H1 (cell line): ENCODE measurements around the gene RNF128. TPM values are rescaled to one million over a fixed set of nuclear protein-coding genes. Genes with fewer than 3 reads are reported as not detected.

Source experiments
- CTCF ChIA-PET: fragments of 300-600 bp; sonication (Branson Sonifier 250); formaldehyde crosslinking; loops from one replicate; lab custom pipeline; 2021; ENCODE audit not compliant: partially characterized antibody; lab: Charles Lee
- POLR2A ChIA-PET: fragments of 300-600 bp; sonication (Branson Sonifier 250); formaldehyde crosslinking; loops from one replicate; lab custom pipeline; 2021; ENCODE audit warnings: inconsistent platforms; ENCODE audit not compliant: partially characterized antibody; lab: Charles Lee
- DNase-seq, 2 experiments: peaks; one replicate each; pipeline versions ENCODE4 v3.0.0 to v3.0.0-alpha.2; 2010 to 2022; ENCODE audit warnings: low spot score in 2 of 2, low read depth in 1 of 2, mixed read lengths in 1 of 2
- FAIRE-seq: peaks from 2 replicates; lab custom pipeline; 2011; peaks lifted over from hg19 to GRCh38; lab: Jason Lieb, UNC
- H2AFZ ChIP-seq: 2 replicates; pipeline ENCODE4 v1.8.1; 2012; ENCODE audit warnings: low read length, inconsistent platforms
- H2AK5ac ChIP-seq: 2 replicates; pipeline ENCODE4 v1.6.1; 2013; ENCODE audit warnings: low read depth, low read length
- H2BK120ac ChIP-seq: replicated peaks from 2 replicates; pipeline ENCODE3; 2013; ENCODE audit warnings: low read depth, low read length, inconsistent platforms
- H2BK12ac ChIP-seq: 2 replicates; pipeline ENCODE4 v1.6.1; 2013; ENCODE audit warnings: low read depth, low read length
- H2BK15ac ChIP-seq: 2 replicates; pipeline ENCODE4 v1.6.1; 2013; ENCODE audit warnings: low read length
- H2BK20ac ChIP-seq: 2 replicates; pipeline ENCODE4 v1.6.1; 2013; ENCODE audit warnings: low read length
- H2BK5ac ChIP-seq: 2 replicates; pipeline ENCODE4 v1.6.1; 2013; ENCODE audit warnings: low read depth, low read length
- H3K14ac ChIP-seq: 2 replicates; pipeline ENCODE4 v1.6.1; 2013; ENCODE audit warnings: inconsistent platforms; ENCODE audit not compliant: insufficient read length
- H3K18ac ChIP-seq: 2 replicates; pipeline ENCODE4 v1.6.1; 2013; ENCODE audit warnings: low read length; ENCODE audit errors: extremely low read depth
- H3K23ac ChIP-seq: 2 replicates; pipeline ENCODE4 v1.6.1; 2013; ENCODE audit warnings: inconsistent platforms; ENCODE audit not compliant: insufficient read length
- H3K23me2 ChIP-seq: 2 replicates; pipeline ENCODE4 v1.6.1; 2013; ENCODE audit warnings: low read depth, low read length
- H3K27ac ChIP-seq: 2 replicates; pipeline ENCODE4 v1.6.1; 2011; ENCODE audit warnings: low read depth, low read length, inconsistent platforms
- H3K27me3 ChIP-seq, 4 experiments: replicated peaks in 1 of 4; 1 replicate in 1 of 4; 2 replicates in 3 of 4; pipeline versions ENCODE4 v1.6.1 to v1.8.1; 2011 to 2013; ENCODE audit warnings: low read length in 3 of 4, mild to moderate bottlenecking in 3 of 4, inconsistent platforms in 2 of 4, mixed read lengths in 2 of 4, moderate library complexity in 1 of 4; ENCODE audit not compliant: control insufficient read depth in 3 of 4, insufficient read depth in 3 of 4; ENCODE audit errors: extremely low read depth in 1 of 4
- H3K36me3 ChIP-seq, 4 experiments: 2 replicates each; pipeline versions ENCODE4 v1.6.1 to v1.8.1; 2011 to 2013; ENCODE audit warnings: mild to moderate bottlenecking in 4 of 4, low read length in 3 of 4, moderate library complexity in 2 of 4, control low read depth in 1 of 4, inconsistent platforms in 1 of 4; ENCODE audit not compliant: insufficient read depth in 4 of 4, control insufficient read depth in 2 of 4
- H3K4ac ChIP-seq: replicated peaks from 2 replicates; pipeline ENCODE3; 2013; ENCODE audit warnings: low read length, low read depth, mixed read lengths, inconsistent platforms; ENCODE audit not compliant: insufficient read length
- H3K4me1 ChIP-seq, 4 experiments: replicated peaks in 1 of 4; 1 replicate in 1 of 4; 2 replicates in 3 of 4; pipeline versions ENCODE4 v1.6.1 to v1.8.1; 2011 to 2013; ENCODE audit warnings: low read length in 3 of 4, inconsistent platforms in 2 of 4, mixed read lengths in 1 of 4; ENCODE audit not compliant: insufficient read depth in 4 of 4, control insufficient read depth in 3 of 4
- H3K4me2 ChIP-seq, 2 experiments: 2 replicates each; pipeline versions ENCODE4 v1.6.1 to v1.8.1; 2011 to 2013; ENCODE audit warnings: low read depth in 2 of 2, low read length in 2 of 2, control low read depth in 1 of 2, inconsistent platforms in 1 of 2, mild to moderate bottlenecking in 1 of 2; ENCODE audit not compliant: insufficient read depth in 1 of 2
- H3K4me3 ChIP-seq, 4 experiments: fragments of 200-600, 300-600 bp in 1 of 4; sonication (generic), shearing (Covaris generic), sonication (Bioruptor Twin) in 1 of 4; 2 replicates each; pipeline versions ENCODE4 v1.5.1 to v1.8.1; 2011 to 2016; ENCODE audit warnings: low read length in 4 of 4, low read depth in 3 of 4, control low read depth in 2 of 4, inconsistent platforms in 2 of 4, mild to moderate bottlenecking in 2 of 4, mixed read lengths in 1 of 4, moderate library complexity in 1 of 4; ENCODE audit not compliant: insufficient read depth in 2 of 4; ENCODE audit errors: extremely low read depth in 1 of 4
- H3K56ac ChIP-seq: replicated peaks from 2 replicates; pipeline ENCODE3; 2013; ENCODE audit warnings: low read depth, mild to moderate bottlenecking, mixed read lengths, low read length, inconsistent platforms; ENCODE audit not compliant: insufficient read length
- H3K79me1 ChIP-seq: 2 replicates; pipeline ENCODE4 v1.6.1; 2013; ENCODE audit warnings: low read depth, low read length, control low read depth
- H3K79me2 ChIP-seq, 2 experiments: 2 replicates each; pipeline versions ENCODE4 v1.6.1 to v1.8.1; 2012 to 2013; ENCODE audit warnings: low read length in 2 of 2, mild to moderate bottlenecking in 2 of 2, inconsistent platforms in 1 of 2; ENCODE audit not compliant: insufficient read depth in 2 of 2, control insufficient read depth in 1 of 2
- H3K9ac ChIP-seq, 4 experiments: replicated peaks in 1 of 4; 1 replicate in 1 of 4; 2 replicates in 3 of 4; pipeline versions ENCODE4 v1.6.1 to v1.8.1; 2011 to 2013; ENCODE audit warnings: low read depth in 3 of 4, low read length in 3 of 4, control low read depth in 2 of 4, mild to moderate bottlenecking in 2 of 4, moderate library complexity in 2 of 4, inconsistent platforms in 1 of 4; ENCODE audit errors: extremely low read depth in 1 of 4
- H3K9me3 ChIP-seq, 2 experiments: 2 replicates each; pipeline versions ENCODE4 v1.6.1 to v1.8.1; 2012 to 2013; ENCODE audit warnings: mild to moderate bottlenecking in 2 of 2, moderate library complexity in 2 of 2, control low read depth in 1 of 2, inconsistent platforms in 1 of 2, low read depth in 1 of 2, low read length in 1 of 2, mixed read lengths in 1 of 2; ENCODE audit not compliant: insufficient read depth in 2 of 2
- H4K20me1 ChIP-seq, 2 experiments: replicated peaks in 1 of 2; 2 replicates each; pipeline versions ENCODE3 to v1.8.1; 2011 to 2013; ENCODE audit warnings: inconsistent platforms in 2 of 2, low read length in 2 of 2, mild to moderate bottlenecking in 1 of 2; ENCODE audit not compliant: insufficient read depth in 2 of 2, control insufficient read depth in 1 of 2
- H4K5ac ChIP-seq: 2 replicates; pipeline ENCODE4 v1.6.1; 2013; ENCODE audit warnings: low read length, low read depth, mixed read lengths, inconsistent platforms; ENCODE audit not compliant: insufficient read length
- H4K8ac ChIP-seq: 2 replicates; pipeline ENCODE4 v1.8.0; 2013; ENCODE audit warnings: mild to moderate bottlenecking, moderate library complexity, low read length, inconsistent platforms; ENCODE audit not compliant: insufficient read depth; ENCODE audit errors: extremely low read depth
- H4K91ac ChIP-seq: replicated peaks from 2 replicates; pipeline ENCODE3; 2013; ENCODE audit warnings: low read length, mixed read lengths, inconsistent platforms; ENCODE audit not compliant: insufficient read length
- KDM1A ChIP-seq: fragments of 200-600, 300-600 bp; sonication (generic); IDR thresholded peaks from 2 replicates; pipeline ENCODE4 v1.7.1; 2016; ENCODE audit warnings: mild to moderate bottlenecking, low read length, borderline replicate concordance
- TBP ChIP-seq: IDR thresholded peaks from 2 replicates; pipeline ENCODE4 v1.6.1; 2011; ENCODE audit warnings: low read depth, low read length, improper control_type of control experiment
- WGBS, 2 experiments: shearing (Covaris generic) in 1 of 2; methylation state at CpG; one replicate each; pipeline versions ENCODE4 v1.1.6 to v1.1.7; 2013 to 2015; ENCODE audit warnings: low lambda C conversion rate in 2 of 2, mixed read lengths in 2 of 2, inconsistent platforms in 1 of 2, low coverage in 1 of 2, missing lambda C conversion rate in 1 of 2; ENCODE audit not compliant: insufficient replicate concordance in 2 of 2, insufficient coverage in 1 of 2, insufficient read length in 1 of 2; ENCODE audit errors: extremely low coverage in 1 of 2, missing lambda C conversion rate in 1 of 2; 5-methylcytosine and 5-hydroxymethylcytosine counted together
- polyA plus RNA-seq, 7 experiments: library from polyadenylated mRNA; depleted of rRNA in 3 of 7; stranded (reverse) in 5 of 7; unstranded in 2 of 7; fragments of >200 nt in 5 of 7; fragments of 200-250 nt in 2 of 7; gene quantifications; 1 replicate in 5 of 7; 2 replicates in 1 of 7; 4 replicates in 1 of 7; pipeline versions ENCODE4 v1.2.1 to v1.2.3, GENCODE V29; 2011 to 2013; ENCODE audit warnings: missing spikeins in 2 of 7, mixed read lengths in 2 of 7
- total RNA-seq: library from RNA; stranded (reverse); fragmentation: NEBNext Ultra II Directional; extraction: Animal tissue kit (Norgen Biotek cat#: 25700); gene quantifications from 2 replicates; pipeline ENCODE4 v1.2.1, GENCODE V29; 2021

RNF128 gene
- total and polyA plus RNA-seq, 2 of the 8 experiments (the other 6 are each of a cell fraction or from before 2014, with no cell fraction given) = 0.74 to 2.0 TPM

DNA sequence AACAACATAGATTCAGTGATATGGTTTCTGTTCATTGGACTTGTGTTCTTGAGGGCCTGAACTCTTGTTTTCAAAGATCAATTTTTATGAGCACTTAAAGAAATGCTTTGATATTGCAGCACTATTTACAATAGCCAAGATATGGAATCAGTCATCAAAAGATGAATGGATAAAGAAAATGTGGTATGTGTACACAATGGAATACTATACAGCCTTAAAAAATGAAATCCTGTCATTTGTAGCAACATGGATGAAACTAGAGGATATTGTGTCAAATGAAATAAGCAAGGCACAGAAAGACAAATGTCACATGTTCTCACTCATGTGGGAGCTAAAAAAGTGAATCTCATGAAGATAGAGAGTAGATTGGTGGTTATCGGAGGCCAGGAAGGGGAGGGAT is 21.9 kb downstream of the RNF128 start:
- Histone ChIP-seq H3K27ac (no peak overlapping the region), H3K18ac (no peak overlapping the region), H3K4me3 (no peak overlapping the region), H3K9me3 (0 out of 4 replicates have a peak, but pooled peaks cover 0 to 3% of the 10 kb centered on the region in 2 experiments), H3K56ac (no peak overlapping the region), H2BK5ac (no peak overlapping the region), H2AFZ (no peak overlapping the region), H3K9ac (no peak overlapping the region), H2BK20ac (no peak overlapping the region), H2BK120ac (no peak overlapping the region), H4K20me1 (no peaks in the 10 kb centered on the region), H2AK5ac (no peak overlapping the region), H3K23me2 (no peaks in the 10 kb centered on the region), H3K79me1 (no peaks in the 10 kb centered on the region), H3K4me2 (no peak overlapping the region), H3K27me3 (no peaks in the 10 kb centered on the region), H3K36me3 (no peaks in the 10 kb centered on the region), H3K79me2 (no peaks in the 10 kb centered on the region), H4K8ac (no peak overlapping the region), H4K5ac (no peak overlapping the region), H3K4me1 (peaks cover 0 to 6% (median 2%) of the 10 kb centered on the region in 4 experiments; a peak in 4 of 7 replicates), H3K14ac (no peak overlapping the region), H3K23ac (no peak overlapping the region), H3K4ac (no peak overlapping the region), H4K91ac (no peak overlapping the region), H2BK15ac (no peak overlapping the region), H2BK12ac (no peak overlapping the region)
- FAIRE-seq (no peak), DNase-seq (no peak)
- WGBS, 2 experiments = 100% methylated on average over 1 of the region's 1 CpG; no CpG with 5 or more reads in 1 of the 2 experiments
- ChIA-PET POLR2A (no interaction called here), CTCF (no interaction called here)
- TF ChIP-seq KDM1A (peak; percentile 49; the same call in 1 of the 2 replicates), TBP (no peak)
